ENCODE results near the gene GCK. TPM values are rescaled to one million over a fixed set of nuclear protein-coding genes. Genes with fewer than 3 reads are reported as not detected.

Gene GCK
- total RNA-seq, 2 donors from 2014 or later: 1.3 to 2.1 TPM

GRCh38 chr7:44235582-44236332 is 46.5 kb upstream of the GCK start:
- no peaks in the 10 kb centered on the region for H3K9me3 ChIP-seq
- no peak overlapping the region for H3K4me3 ChIP-seq
- WGBS, 2 donors: 81 to 83% methylated on average over 14 to 22 of the region's 22 CpGs
- intact Hi-C loops (cut with DNase I): loop anchor here (10.0 kb wide), 1 partner anchor 329 kb away; no protein-coding TSS in a partner anchor
- DNase-seq: no peak
- no peaks in the 10 kb centered on the region for H3K27me3 ChIP-seq
- no peak overlapping the region for H3K27ac ChIP-seq
- no peak for TF ChIP-seq POLR2A (IDR thresholded peaks at IDR 0.05)
- TF ChIP-seq, protein P1, sequence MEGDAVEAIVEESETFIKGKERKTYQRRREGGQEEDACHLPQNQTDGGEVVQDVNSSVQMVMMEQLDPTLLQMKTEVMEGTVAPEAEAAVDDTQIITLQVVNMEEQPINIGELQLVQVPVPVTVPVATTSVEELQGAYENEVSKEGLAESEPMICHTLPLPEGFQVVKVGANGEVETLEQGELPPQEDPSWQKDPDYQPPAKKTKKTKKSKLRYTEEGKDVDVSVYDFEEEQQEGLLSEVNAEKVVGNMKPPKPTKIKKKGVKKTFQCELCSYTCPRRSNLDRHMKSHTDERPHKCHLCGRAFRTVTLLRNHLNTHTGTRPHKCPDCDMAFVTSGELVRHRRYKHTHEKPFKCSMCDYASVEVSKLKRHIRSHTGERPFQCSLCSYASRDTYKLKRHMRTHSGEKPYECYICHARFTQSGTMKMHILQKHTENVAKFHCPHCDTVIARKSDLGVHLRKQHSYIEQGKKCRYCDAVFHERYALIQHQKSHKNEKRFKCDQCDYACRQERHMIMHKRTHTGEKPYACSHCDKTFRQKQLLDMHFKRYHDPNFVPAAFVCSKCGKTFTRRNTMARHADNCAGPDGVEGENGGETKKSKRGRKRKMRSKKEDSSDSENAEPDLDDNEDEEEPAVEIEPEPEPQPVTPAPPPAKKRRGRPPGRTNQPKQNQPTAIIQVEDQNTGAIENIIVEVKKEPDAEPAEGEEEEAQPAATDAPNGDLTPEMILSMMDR (IDR thresholded peaks at IDR 0.05): no peak
- H3K4me1 ChIP-seq: no peaks in the 10 kb centered on the region
- H3K36me3 ChIP-seq (replicated peaks in 1 of 2; ENCODE audit: insufficient read depth in 1 of 2, low read depth in 2 of 2): no peaks in the 10 kb centered on the region
- ATAC-seq: no peak

- DNase-seq: no peak
- ATAC-seq: no peak
- 78 to 79% methylated on average over 4 to 5 of the region's 8 CpGs for WGBS, 2 donors
- no peaks in the 10 kb centered on the region for H3K27me3 ChIP-seq
- H3K36me3 ChIP-seq (replicated peaks in 1 of 2; ENCODE audit: insufficient read depth in 1 of 2, low read depth in 2 of 2): no peaks in the 10 kb centered on the region
- TF ChIP-seq POLR2A (IDR thresholded peaks at IDR 0.05): no peak
- TF ChIP-seq, protein P1 (IDR thresholded peaks at IDR 0.05): no peak
- no peak overlapping the region for H3K27ac ChIP-seq
- H3K4me3 ChIP-seq: no peak overlapping the region
- no peaks in the 10 kb centered on the region for H3K4me1 ChIP-seq
- intact Hi-C loops (cut with DNase I): loop anchor here (10.0 kb wide), 1 partner anchor 330 kb away; no protein-coding TSS in a partner anchor
- H3K9me3 ChIP-seq: no peaks in the 10 kb centered on the region
These were observed 45.8 kb upstream of the GCK start for GRCh38 chr7:44235066-44235465.

DNA sequence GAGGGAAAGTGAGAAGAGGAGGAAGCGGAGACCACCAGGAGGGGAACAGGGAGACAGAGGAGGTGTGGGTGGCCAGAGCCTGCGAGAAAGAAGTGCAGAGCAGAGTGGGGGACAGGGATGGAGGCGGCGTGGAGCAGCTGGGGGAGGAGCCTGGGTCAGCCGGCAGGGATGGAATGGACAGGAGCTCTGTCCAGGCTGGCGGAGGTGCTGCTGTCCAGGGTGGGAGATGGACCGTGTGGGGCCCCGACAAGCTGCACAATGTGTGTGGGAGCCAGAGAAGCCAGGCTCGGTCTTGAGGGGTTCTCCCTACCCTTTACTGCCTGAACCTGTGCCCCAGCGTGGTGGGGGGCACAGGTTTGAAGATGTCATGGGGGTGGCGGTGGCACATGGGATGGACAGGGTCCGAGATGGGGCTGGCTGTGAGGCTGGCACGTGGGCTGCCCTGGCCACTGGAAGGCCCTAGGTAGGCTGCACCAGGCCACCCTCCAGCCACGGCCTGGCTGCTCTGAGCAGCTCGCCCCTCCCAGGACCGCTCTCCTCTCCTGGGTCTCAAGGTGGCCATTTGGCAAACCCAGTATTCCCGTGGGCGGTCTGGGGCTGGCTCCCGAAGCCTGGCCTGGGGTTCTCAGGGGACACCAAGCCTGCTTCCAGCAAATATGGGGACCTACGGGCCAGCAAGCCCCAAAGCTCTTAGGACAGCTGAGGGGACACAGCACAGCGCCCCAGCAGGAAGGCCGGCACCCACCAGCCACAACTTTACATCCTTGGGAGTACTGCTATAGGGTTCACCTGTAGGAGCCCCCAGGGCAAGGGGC is 43.9 kb upstream of the GCK start:
- Histone ChIP-seq H3K4me3 (no peak overlapping the region), H3K9me3 (no peaks in the 10 kb centered on the region), H3K36me3 (replicated peaks in 1 of 2; ENCODE audit: insufficient read depth in 1 of 2, low read depth in 2 of 2) (no peaks in the 10 kb centered on the region), H3K27me3 (no peaks in the 10 kb centered on the region), H3K4me1 (no peaks in the 10 kb centered on the region), H3K27ac (no peak overlapping the region)
- TF ChIP-seq POLR2A (IDR thresholded peaks at IDR 0.05): no peak
- TF ChIP-seq, protein P1 (IDR thresholded peaks at IDR 0.05): no peak
- DNase-seq: no peak
- peak; percentile 16 for ATAC-seq
- intact Hi-C loops (cut with DNase I): loop anchor here (10.0 kb wide), 1 partner anchor 332 kb away; no protein-coding TSS in a partner anchor
- WGBS, 2 donors: 72 to 79% methylated on average over 12 to 22 of the region's 22 CpGs

- Histone ChIP-seq H3K4me3 (no peak overlapping the region), H3K36me3 (replicated peaks in 1 of 2; ENCODE audit: insufficient read depth in 1 of 2, low read depth in 2 of 2) (no peaks in the 10 kb centered on the region), H3K9me3 (no peaks in the 10 kb centered on the region), H3K4me1 (no peaks in the 10 kb centered on the region), H3K27me3 (no peaks in the 10 kb centered on the region), H3K27ac (no peak overlapping the region)
- ATAC-seq (no peak), DNase-seq (no peak)
- 83 to 94% methylated on average over 3 to 13 of the region's 13 CpGs for WGBS, 2 donors
- intact Hi-C loops (cut with DNase I): loop anchor here (10.0 kb wide), 1 partner anchor 332 kb away; no protein-coding TSS in a partner anchor
- TF ChIP-seq POLR2A (IDR thresholded peaks at IDR 0.05): no peak
- TF ChIP-seq, protein P1 (IDR thresholded peaks at IDR 0.05): no peak
These were observed 43.2 kb upstream of the GCK start for GRCh38 chr7:44232396-44232795.
